ENCODE results near the gene ACADM. TPM values are rescaled to one million over a fixed set of nuclear protein-coding genes. Genes with fewer than 3 reads are reported as not detected.

Gene ACADM
- total and polyA plus RNA-seq, 2 of the 13 experiments (the other 11 are each of a cell fraction or from before 2014, with no cell fraction given) = 43.7 to 92.2 TPM

GRCh38 chr1:75723989-75724471, 479 bp upstream of the ACADM start (continued):
- no peak for TF ChIP-seq ZNF280B (CRISPR knock-in tag; IDR thresholded peaks at IDR 0.05; ENCODE audit: borderline replicate concordance)
- TF ChIP-seq TRIM24 (CRISPR knock-in tag; IDR thresholded peaks at IDR 0.05) = no peak
- no peak for TF ChIP-seq ZNF142 (CRISPR knock-in tag; IDR thresholded peaks at IDR 0.05)
- no peak for TF ChIP-seq DPF2 (CRISPR knock-in tag; IDR thresholded peaks at IDR 0.05; ENCODE audit: borderline replicate concordance, low read depth)
- peak; percentile 86 for TF ChIP-seq ZNF143 (CRISPR knock-in tag; IDR thresholded peaks at IDR 0.05)
- 0 out of 2 replicates have a peak, but pooled peaks have one; percentile 26 for TF ChIP-seq ZNF546 (CRISPR knock-in tag; conservative IDR thresholded peaks at IDR 0.05)
- no peak for TF ChIP-seq IKZF1 (IDR thresholded peaks at IDR 0.05)
- no peak for TF ChIP-seq SMAD9 (CRISPR knock-in tag; IDR thresholded peaks at IDR 0.05)
- no peak for TF ChIP-seq RNF2 (conservative IDR thresholded peaks at IDR 0.05; ENCODE audit: low read depth)
- no peak for TF ChIP-seq FOSL1 (CRISPR knock-in tag; IDR thresholded peaks at IDR 0.05; ENCODE audit: borderline replicate concordance)
- TF ChIP-seq ZC3H4 (CRISPR knock-in tag; IDR thresholded peaks at IDR 0.05; ENCODE audit: borderline replicate concordance) = peak; percentile 77
- TF ChIP-seq PHF8 (CRISPR knock-in tag; IDR thresholded peaks at IDR 0.05) = no peak
- TF ChIP-seq ZBTB7A (CRISPR knock-in tag; IDR thresholded peaks at IDR 0.05) = no peak
- peak; percentile 47 to 65; a peak in 2 of 4 replicates for TF ChIP-seq POLR2A (IDR thresholded peaks at IDR 0.05; ENCODE audit: insufficient read depth in 1 of 2, low read depth in 2 of 2, low read length in 2 of 2)
- peak; percentile 53 for TF ChIP-seq KAT7 (CRISPR knock-in tag; IDR thresholded peaks at IDR 0.05; ENCODE audit: borderline replicate concordance)
- TF ChIP-seq ZNF776 (CRISPR knock-in tag; IDR thresholded peaks at IDR 0.05) = no peak
- no peak for TF ChIP-seq NFYC (CRISPR knock-in tag; IDR thresholded peaks at IDR 0.05)
- 0 out of 2 replicates have a peak, but pooled peaks have one; percentile 28 for TF ChIP-seq ZFP37 (CRISPR knock-in tag; IDR thresholded peaks at IDR 0.05; ENCODE audit: borderline replicate concordance)
- 0 out of 2 replicates have a peak, but pooled peaks have one; percentile 41 for TF ChIP-seq KDM5A (IDR thresholded peaks at IDR 0.05; ENCODE audit: borderline replicate concordance, low read length)
- TF ChIP-seq, protein P1, sequence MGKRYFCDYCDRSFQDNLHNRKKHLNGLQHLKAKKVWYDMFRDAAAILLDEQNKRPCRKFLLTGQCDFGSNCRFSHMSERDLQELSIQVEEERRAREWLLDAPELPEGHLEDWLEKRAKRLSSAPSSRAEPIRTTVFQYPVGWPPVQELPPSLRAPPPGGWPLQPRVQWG (CRISPR knock-in tag; IDR thresholded peaks at IDR 0.05; ENCODE audit: borderline replicate concordance, low read depth) = no peak
- no peak for TF ChIP-seq BRCA1 (CRISPR knock-in tag; IDR thresholded peaks at IDR 0.05)
- no peak for TF ChIP-seq NKX3-1 (CRISPR knock-in tag; IDR thresholded peaks at IDR 0.05)
- TF ChIP-seq PPARG (CRISPR knock-in tag; conservative IDR thresholded peaks at IDR 0.05) = peak; percentile 38
- no peak for TF ChIP-seq ZNF3 (CRISPR knock-in tag; IDR thresholded peaks at IDR 0.05)
- no peak; the same call in 1 of the 2 replicates for TF ChIP-seq SAP130 (CRISPR knock-in tag; IDR thresholded peaks at IDR 0.05; ENCODE audit: low read depth)
